NCI-H1930 (cell line): ENCODE data around the gene CCT7.

Source experiments
- DNase-seq, 2 experiments: peaks; one replicate each; lab custom pipeline; 2025; lab: John Stamatoyannopoulos, UW

The CCT7 gene

DNA sequence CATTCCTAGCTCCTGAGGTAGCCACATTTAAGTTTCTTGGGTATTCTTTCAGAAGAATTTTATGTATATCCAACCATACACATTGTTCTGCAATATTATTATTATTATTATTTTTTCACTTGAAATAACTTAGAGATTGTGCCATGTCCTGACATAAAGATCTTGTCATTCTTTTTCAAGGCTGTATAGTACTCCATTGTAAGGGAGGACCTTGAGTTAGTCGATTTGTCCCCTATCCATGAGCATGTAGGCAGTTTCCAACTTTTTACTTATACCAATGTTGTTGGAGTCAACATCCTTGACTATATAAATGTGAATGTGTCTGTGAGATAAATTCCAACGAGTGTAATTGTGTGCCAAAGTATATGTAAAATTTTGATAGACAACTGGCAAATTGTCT lies 60.1 kb downstream of the CCT7 start:
- DNase-seq = no peak

DNA sequence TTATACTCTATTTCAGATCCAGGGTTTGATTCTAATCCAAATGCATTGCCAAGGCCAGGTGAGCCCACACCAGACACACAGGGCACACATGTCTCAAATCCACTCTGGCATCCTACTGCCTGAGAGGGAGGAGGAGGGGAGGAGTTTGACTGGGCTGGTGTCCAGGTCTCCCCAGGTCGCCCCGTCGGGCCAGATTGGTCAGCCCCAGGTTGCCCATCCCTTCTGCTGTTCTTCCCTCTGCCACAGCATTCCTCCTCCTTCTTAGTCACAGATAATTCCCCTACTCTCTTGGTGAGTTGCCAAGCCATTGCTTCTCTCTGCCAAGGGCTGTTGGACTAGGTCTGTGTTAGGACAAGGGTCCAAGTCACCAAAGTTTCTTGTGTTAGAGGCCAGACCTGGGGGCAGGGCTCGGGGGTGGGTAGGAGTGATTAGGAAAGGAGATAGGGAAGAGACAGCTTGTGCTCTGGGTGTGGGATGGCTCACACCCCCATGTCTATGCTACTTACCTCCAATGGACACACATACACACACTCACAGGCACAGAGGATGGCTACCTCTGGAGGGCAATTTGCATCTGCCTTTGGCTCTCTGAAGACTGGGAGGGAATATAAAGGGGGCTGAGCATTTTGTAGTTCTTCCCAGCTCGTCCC lies 61.8 kb downstream of the CCT7 start:
- no peak for DNase-seq

DNA sequence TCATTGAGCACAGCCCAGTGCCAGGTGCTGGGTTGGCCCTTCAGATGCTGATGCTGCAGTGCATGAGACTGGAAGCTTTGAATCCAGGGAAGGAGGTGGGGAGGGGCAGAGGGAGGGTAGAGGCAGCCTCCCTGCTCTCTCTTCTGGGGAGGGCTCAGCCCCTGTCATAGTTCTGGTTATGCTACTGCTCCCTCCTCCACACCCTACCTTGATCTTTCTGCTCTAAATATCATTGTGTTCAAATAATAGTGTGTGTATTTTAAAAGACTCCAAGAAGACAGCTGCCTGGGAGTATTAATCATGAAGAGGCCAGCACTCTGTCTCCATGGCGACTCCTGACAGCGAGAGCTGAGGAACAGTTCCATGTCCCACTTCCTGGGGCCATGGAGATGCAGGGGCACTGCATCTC lies 63.0 kb downstream of the CCT7 start:
- no peak for DNase-seq

DNA sequence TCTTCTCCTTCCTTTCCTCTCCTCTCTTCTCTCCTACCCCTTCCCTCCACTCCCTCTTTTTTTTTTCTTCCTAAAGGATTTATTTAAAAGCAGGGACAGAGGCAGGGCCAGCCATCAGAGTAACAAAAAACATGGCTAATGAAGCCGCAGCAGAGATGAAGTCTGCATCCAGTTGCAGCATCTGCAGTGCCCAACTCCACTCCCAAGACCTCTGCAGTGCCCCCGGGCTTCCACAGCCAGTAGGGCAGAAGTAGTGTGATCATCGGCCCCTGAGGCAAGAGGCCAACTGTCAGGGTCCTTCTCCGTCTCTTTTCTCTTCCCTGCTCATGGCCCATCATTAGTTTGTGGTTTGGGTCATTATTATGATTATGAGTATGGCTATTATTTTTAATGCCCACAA lies 63.5 kb downstream of the CCT7 start:
- no peak for DNase-seq

GRCh38 chr2:73300926-73301325 lies 66.8 kb downstream of the CCT7 start:
- no peak for DNase-seq

- no peak for DNase-seq
Observed at GRCh38 chr2:73301636-73302035, 67.5 kb downstream of the CCT7 start.
